ENCODE measurements around the gene IL33.

Gene IL33

DNA sequence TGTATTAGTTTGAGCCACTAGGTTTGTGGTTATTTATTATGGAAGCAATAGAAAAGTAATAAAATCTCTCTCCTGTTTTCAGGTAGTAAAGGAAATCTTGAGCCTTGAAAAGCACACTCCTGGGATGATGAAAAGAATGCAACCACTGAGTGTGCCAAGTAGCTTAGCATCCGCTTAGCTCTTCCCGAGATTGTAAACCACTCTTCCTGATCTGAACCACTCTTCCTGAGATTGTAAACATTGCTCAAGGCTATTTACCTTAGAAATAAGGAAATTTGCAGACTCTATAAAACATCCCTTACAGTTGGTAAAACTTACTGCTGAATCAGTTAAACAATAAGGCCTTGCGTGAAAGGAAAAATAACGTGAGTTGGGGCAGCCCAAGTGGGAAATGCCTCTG lies 17.4 kb upstream of the IL33 start:
- no peak for TF ChIP-seq ZNF274 (IDR thresholded peaks at IDR 0.05; ENCODE audit: low read depth, low read length)
- no peak overlapping the region for H3K4me3 ChIP-seq (ENCODE audit: low read length)

DNA sequence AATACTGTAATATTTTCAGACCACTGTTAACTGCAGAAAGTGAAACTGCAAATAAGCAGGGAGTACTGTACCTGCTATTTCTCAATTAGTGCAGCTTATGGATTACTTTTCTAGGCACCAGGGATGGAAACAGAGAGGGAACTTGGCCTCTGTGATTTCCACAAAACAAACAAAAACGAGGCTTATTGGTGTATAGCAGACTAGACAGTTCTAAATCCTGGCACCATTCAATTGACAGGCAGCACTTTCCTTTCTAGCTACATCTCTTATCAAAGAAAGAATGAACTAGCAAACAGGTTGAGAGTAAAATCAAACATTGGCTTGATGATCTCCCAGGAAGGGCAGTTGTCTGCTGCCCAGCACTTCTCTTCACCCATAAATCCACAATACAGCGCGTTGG lies 16.0 kb upstream of the IL33 start:
- no peak overlapping the region for H3K4me3 ChIP-seq (ENCODE audit: low read length)
- TF ChIP-seq ZNF274 (IDR thresholded peaks at IDR 0.05; ENCODE audit: low read depth, low read length): no peak

DNA sequence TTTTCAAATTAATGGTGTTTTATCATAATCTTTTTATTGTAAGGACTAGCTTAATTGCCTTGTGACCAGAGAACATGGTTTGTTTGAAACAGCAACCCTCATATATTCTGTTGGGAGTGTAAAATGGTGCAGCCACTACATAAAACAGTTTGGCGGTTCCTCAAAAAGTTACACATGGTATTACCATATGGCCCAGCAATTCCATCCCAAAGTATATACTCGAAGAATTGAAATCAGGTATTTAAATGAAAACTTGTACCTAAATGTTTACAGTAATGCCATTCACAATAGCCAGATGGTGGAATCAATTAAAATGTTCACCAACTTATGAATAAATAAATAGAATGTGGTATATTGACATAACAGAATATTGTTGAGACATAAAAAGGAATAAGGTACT lies 14.8 kb upstream of the IL33 start:
- TF ChIP-seq ZNF274 (IDR thresholded peaks at IDR 0.05; ENCODE audit: low read depth, low read length): no peak
- H3K4me3 ChIP-seq (ENCODE audit: low read length): no peak overlapping the region

DNA sequence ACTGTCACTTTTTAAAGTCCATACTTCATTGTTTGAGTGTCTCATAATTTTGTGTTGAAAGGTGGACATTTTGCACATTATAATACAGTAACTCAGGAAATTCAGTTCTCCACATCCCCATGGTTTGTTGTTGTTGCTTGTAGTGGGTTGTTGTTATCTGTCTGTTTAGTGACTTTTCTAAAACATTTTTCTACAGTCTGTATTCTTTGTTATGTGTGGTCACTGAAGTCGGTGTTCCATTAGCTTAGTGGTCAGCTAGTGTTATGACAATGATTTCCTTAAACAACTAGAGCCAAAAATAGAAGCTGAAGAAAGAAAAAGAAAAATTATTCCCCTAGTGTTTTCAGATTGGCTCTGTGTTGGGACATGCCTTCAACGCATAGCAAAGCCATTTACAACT lies 5.6 kb upstream of the IL33 start:
- TF ChIP-seq ZNF274 (IDR thresholded peaks at IDR 0.05; ENCODE audit: low read depth, low read length): no peak
- no peak overlapping the region for H3K4me3 ChIP-seq (ENCODE audit: low read length)

GRCh38 chr9:6212722-6213375 lies 2.8 kb upstream of the IL33 start:
- TF ChIP-seq ZNF274 (IDR thresholded peaks at IDR 0.05; ENCODE audit: low read depth, low read length): no peak
- no peak overlapping the region for H3K4me3 ChIP-seq (ENCODE audit: low read length)

GRCh38 chr9:6214434-6214833 lies 1.2 kb upstream of the IL33 start:
- TF ChIP-seq ZNF274 (IDR thresholded peaks at IDR 0.05; ENCODE audit: low read depth, low read length): no peak

GRCh38 chr9:6214903-6215302 lies 704 bp upstream of the IL33 start:
- TF ChIP-seq ZNF274 (IDR thresholded peaks at IDR 0.05; ENCODE audit: low read depth, low read length): no peak

More at GRCh38 chr9:6214434-6214833, 1.2 kb upstream of the IL33 start:
- H3K4me3 ChIP-seq (ENCODE audit: low read length): no peak overlapping the region

DNA sequence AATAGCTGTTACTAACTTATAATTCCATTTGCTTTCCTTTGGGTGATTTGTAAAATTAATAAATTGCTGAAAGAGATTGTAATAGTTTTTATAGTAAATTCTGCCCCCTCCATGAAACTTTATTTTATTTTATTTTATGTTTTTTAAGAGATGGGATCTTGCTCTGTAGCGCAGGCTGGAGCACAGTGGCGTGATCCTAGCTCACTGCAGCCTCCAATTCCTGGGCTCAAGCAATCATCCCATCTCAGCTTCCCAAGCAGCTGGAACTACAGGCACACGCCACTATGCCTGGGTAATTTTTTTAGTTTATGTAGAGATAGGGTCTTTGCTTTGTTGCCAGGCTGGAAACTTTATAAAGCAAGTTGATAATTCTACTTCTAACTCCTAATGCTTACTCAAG lies 395 bp downstream of the IL33 start:
- no peak overlapping the region for H3K4me3 ChIP-seq (ENCODE audit: low read length)
- no peak for TF ChIP-seq ZNF274 (IDR thresholded peaks at IDR 0.05; ENCODE audit: low read depth, low read length)

More at GRCh38 chr9:6214903-6215302, 704 bp upstream of the IL33 start:
- H3K4me3 ChIP-seq (ENCODE audit: low read length): no peak overlapping the region

GRCh38 chr9:6216951-6217350 lies 1.3 kb downstream of the IL33 start:
- no peak overlapping the region for H3K4me3 ChIP-seq (ENCODE audit: low read length)
- no peak for TF ChIP-seq ZNF274 (IDR thresholded peaks at IDR 0.05; ENCODE audit: low read depth, low read length)

DNA sequence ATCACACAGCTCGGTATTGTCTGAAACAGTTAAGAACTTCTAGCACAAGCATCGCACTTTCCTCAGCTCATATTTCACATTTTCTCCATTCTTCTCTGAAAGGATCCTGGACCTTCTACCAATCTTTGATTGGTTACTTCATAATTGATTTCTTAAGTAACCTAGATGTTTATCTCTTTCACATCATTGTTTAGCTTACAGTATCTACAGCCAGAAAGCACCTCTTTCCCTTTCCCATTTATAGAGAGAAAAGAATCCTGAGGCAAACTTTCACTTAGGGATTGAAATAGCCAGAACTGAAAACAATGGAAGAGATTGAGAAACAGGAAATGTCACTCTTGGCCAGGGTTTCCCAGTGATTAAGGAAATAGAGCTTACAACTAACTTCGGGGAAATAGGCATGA lies 2.5 kb downstream of the IL33 start:
- H3K4me3 ChIP-seq (ENCODE audit: low read length): no peak overlapping the region
- no peak for TF ChIP-seq ZNF274 (IDR thresholded peaks at IDR 0.05; ENCODE audit: low read depth, low read length)

DNA sequence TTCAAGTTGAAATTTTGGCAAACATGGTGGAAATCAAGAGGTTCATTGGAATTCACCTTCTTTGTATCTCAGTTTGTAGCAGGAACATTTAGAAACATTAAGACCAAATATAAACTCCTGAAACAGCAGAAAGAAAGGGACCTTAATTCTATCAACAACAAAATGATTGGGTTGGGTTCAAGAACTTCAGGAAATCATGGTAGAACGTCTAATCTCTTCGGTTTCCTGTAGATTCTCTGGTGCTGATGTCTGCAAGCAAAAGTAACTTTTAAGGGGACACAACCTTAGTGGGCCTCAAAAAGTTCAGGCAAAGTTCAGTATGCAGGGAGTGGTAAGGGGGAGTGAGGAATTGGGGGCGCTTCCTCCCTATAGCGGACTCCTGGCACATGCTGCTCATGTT lies 3.4 kb downstream of the IL33 start:
- H3K4me3 ChIP-seq (ENCODE audit: low read length): no peak overlapping the region
- TF ChIP-seq ZNF274 (IDR thresholded peaks at IDR 0.05; ENCODE audit: low read depth, low read length): no peak

- no peak overlapping the region for H3K4me3 ChIP-seq (ENCODE audit: low read length)
- no peak for TF ChIP-seq ZNF274 (IDR thresholded peaks at IDR 0.05; ENCODE audit: low read depth, low read length)
Observed at GRCh38 chr9:6219981-6220380, 4.4 kb downstream of the IL33 start.

DNA sequence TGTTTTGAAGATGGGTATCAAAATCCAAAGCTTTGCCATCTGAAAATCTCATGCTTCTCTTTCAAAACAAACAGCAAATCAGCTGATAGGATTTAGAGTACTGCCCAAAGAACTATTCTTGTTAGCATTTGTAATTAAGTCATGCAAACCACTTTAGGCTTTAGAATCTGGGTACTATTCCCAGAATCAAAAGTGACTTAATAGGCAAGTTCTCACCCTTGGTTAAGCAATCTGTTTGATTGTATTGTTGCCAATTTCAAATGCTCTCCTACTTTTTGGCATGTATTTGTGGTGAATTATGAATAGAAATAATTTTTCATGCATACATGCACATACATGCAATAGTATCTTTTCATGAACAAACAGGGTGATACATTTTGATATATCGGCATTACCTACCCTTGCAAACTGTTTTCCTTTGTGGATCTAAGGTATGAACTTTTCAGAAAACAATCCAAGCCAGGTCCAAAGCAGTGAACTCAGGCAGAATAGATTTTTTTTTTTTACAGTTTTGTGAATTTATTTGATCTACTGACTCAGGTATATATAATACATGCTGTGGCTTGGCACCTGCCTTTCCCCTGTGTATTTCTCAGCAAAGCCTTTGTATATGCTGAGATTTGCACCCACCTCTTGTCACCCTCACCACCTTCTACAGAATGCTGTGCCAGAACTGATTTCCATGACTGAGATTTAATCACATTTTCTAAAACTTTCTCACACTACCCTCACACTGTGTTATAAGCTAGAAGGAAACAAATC lies 9.0 kb downstream of the IL33 start:
- no peak for TF ChIP-seq ZNF274 (IDR thresholded peaks at IDR 0.05; ENCODE audit: low read depth, low read length)
- no peak overlapping the region for H3K4me3 ChIP-seq (ENCODE audit: low read length)

DNA sequence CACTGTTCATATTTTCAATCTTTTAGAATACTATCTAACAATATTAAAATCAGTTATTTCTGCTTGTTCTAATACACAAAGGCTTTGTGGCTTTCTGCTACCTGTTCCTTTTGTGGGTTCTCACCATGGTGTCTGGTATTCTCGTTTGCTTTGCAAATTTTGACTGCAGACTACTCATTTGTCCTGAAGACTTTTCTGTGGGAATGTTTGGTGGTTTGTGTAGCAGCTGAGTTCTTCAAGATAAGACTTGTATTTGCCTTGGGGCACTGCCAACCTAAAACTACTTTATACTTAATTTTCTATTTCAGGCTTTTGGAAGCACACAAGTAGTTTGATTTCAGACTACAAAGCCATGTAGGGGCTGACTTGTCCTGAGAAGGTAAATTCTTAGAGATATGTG lies 11.1 kb downstream of the IL33 start:
- TF ChIP-seq ZNF274 (IDR thresholded peaks at IDR 0.05; ENCODE audit: low read depth, low read length): no peak
- H3K4me3 ChIP-seq (ENCODE audit: low read length): no peak overlapping the region

GRCh38 chr9:6229186-6229585 lies 13.6 kb downstream of the IL33 start:
- TF ChIP-seq ZNF274 (IDR thresholded peaks at IDR 0.05; ENCODE audit: low read depth, low read length): no peak
- no peak overlapping the region for H3K4me3 ChIP-seq (ENCODE audit: low read length)
